ENCODE results near the gene ANKRD62. TPM values are rescaled to one million over a fixed set of nuclear protein-coding genes. Genes with fewer than 3 reads are reported as not detected.
"Not testable (repeated sequence)": the region's sequence is repeated elsewhere in the genome, so short reads cannot be mapped to it uniquely, and the experiment has no call there.

ANKRD62 gene
- total and polyA plus RNA-seq, 10 donors, result not detected

GRCh38 chr18:12074736-12075135 is 18.9 kb upstream of the ANKRD62 start:
- Histone ChIP-seq H3K27ac (no peak overlapping the region), H3K9me3 (no peaks in the 10 kb centered on the region), H3K4me1 (no peaks in the 10 kb centered on the region), H3K36me3 (no peaks in the 10 kb centered on the region), H3K4me3 (no peak overlapping the region), H3K27me3 (replicated peaks in 1 of 7) (no peaks in the 10 kb centered on the region)
- TF ChIP-seq POLR2AphosphoS5 (IDR thresholded peaks at IDR 0.05) (no peak), POLR2A (IDR thresholded peaks at IDR 0.05) (no peak)
- TF ChIP-seq, protein P1, sequence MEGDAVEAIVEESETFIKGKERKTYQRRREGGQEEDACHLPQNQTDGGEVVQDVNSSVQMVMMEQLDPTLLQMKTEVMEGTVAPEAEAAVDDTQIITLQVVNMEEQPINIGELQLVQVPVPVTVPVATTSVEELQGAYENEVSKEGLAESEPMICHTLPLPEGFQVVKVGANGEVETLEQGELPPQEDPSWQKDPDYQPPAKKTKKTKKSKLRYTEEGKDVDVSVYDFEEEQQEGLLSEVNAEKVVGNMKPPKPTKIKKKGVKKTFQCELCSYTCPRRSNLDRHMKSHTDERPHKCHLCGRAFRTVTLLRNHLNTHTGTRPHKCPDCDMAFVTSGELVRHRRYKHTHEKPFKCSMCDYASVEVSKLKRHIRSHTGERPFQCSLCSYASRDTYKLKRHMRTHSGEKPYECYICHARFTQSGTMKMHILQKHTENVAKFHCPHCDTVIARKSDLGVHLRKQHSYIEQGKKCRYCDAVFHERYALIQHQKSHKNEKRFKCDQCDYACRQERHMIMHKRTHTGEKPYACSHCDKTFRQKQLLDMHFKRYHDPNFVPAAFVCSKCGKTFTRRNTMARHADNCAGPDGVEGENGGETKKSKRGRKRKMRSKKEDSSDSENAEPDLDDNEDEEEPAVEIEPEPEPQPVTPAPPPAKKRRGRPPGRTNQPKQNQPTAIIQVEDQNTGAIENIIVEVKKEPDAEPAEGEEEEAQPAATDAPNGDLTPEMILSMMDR (IDR thresholded peaks at IDR 0.05 in 8 of 11, conservative IDR thresholded peaks at IDR 0.05 in 3 of 11), result no peak
- intact Hi-C loops (cut with DNase I; ENCODE audit: low total_unique reads), result no loop called here
- no peak for DNase-seq
- WGBS, 5 donors, result 88 to 97% (median 90%) methylated on average over 3 of the region's 3 CpGs

GRCh38 chr18:12076424-12077140 is 17.1 kb upstream of the ANKRD62 start:
- Histone ChIP-seq H3K9me3 (no peaks in the 10 kb centered on the region), H3K36me3 (no peaks in the 10 kb centered on the region), H3K27ac (no peak overlapping the region), H3K4me3 (peak overlapping the region in 2 of 8 donors; percentile 22 to 54), H3K4me1 (no peaks in the 10 kb centered on the region), H3K27me3 (replicated peaks in 1 of 7) (no peaks in the 10 kb centered on the region)
- intact Hi-C loops (cut with DNase I; ENCODE audit: low total_unique reads), result no loop called here
- TF ChIP-seq POLR2AphosphoS5 (IDR thresholded peaks at IDR 0.05) (no peak), POLR2A (IDR thresholded peaks at IDR 0.05) (no peak)
- TF ChIP-seq, protein P1 (IDR thresholded peaks at IDR 0.05 in 8 of 11, conservative IDR thresholded peaks at IDR 0.05 in 3 of 11), result no peak
- DNase-seq, result peak; percentile 75
- WGBS, 5 donors, result 21 to 56% (median 34%) methylated on average over 18 to 54 of the region's 59 CpGs

DNA sequence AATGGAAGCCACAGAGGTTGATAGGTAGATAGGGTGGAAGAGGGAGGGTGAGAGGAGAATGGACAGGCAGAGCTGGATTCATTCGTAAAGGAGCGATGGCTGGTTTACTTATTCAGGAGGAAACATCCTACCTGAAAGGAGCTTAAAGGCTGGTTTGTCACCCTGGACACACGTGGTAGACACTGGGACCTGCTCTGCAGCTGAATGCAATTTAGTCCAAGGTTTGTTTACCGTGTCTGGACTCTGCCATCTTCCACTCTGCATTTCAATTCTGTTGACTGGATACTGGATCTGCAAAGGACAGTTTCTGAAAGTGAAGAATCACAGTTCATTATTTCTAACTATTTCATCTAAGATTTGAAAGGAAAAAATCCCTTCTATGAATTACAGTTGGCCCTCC is 15.6 kb upstream of the ANKRD62 start:
- H3K36me3 ChIP-seq; H3K27ac ChIP-seq; H3K4me3 ChIP-seq; DNase-seq; H3K27me3 ChIP-seq (replicated peaks in 1 of 7); H3K4me1 ChIP-seq; intact Hi-C loops (cut with DNase I; ENCODE audit: low total_unique reads); H3K9me3 ChIP-seq: not testable (repeated sequence)
- WGBS, 5 donors, result 12 to 90% (median 72%) methylated on average over 1 to 2 of the region's 4 CpGs

GRCh38 chr18:12079491-12080237 is 14.0 kb upstream of the ANKRD62 start:
- WGBS, 5 donors, result 69 to 83% (median 81%) methylated on average over 6 of the region's 6 CpGs
- intact Hi-C loops (cut with DNase I; ENCODE audit: low total_unique reads), result no loop called here

More at GRCh38 chr18:12079491-12080237, 14.0 kb upstream of the ANKRD62 start:
- no peak for TF ChIP-seq POLR2AphosphoS5 (IDR thresholded peaks at IDR 0.05)
- TF ChIP-seq, protein P1 (IDR thresholded peaks at IDR 0.05 in 8 of 11, conservative IDR thresholded peaks at IDR 0.05 in 3 of 11), result no peak
- TF ChIP-seq POLR2A (IDR thresholded peaks at IDR 0.05), result no peak
- DNase-seq, result no peak
- no peaks in the 10 kb centered on the region for H3K9me3 ChIP-seq
- no peak overlapping the region for H3K4me3 ChIP-seq
- no peak overlapping the region for H3K27ac ChIP-seq
- H3K4me1 ChIP-seq, result no peaks in the 10 kb centered on the region
- no peaks in the 10 kb centered on the region for H3K36me3 ChIP-seq
- H3K27me3 ChIP-seq (replicated peaks in 1 of 7), result no peaks in the 10 kb centered on the region

All from spleen (tissue), 11 donors.